Measurements from ENCODE around the gene LRRC43.
"Not testable (repeated sequence)": the region's sequence is repeated elsewhere in the genome, so short reads cannot be mapped to it uniquely, and the experiment has no call there.

LRRC43 gene

GRCh38 chr12:122166422-122167349 lies 16.2 kb upstream of the LRRC43 start:
- TF ChIP-seq, protein P1, sequence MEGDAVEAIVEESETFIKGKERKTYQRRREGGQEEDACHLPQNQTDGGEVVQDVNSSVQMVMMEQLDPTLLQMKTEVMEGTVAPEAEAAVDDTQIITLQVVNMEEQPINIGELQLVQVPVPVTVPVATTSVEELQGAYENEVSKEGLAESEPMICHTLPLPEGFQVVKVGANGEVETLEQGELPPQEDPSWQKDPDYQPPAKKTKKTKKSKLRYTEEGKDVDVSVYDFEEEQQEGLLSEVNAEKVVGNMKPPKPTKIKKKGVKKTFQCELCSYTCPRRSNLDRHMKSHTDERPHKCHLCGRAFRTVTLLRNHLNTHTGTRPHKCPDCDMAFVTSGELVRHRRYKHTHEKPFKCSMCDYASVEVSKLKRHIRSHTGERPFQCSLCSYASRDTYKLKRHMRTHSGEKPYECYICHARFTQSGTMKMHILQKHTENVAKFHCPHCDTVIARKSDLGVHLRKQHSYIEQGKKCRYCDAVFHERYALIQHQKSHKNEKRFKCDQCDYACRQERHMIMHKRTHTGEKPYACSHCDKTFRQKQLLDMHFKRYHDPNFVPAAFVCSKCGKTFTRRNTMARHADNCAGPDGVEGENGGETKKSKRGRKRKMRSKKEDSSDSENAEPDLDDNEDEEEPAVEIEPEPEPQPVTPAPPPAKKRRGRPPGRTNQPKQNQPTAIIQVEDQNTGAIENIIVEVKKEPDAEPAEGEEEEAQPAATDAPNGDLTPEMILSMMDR (IDR thresholded peaks at IDR 0.05; ENCODE audit: low read depth, low read length) = no peak
- DNase-seq (ENCODE audit: low read depth, low spot score) = no peak
- in situ Hi-C loops (cut with HindIII; ENCODE audit: low sequenced_read_pairs) = no loop called here
- H3K4me3 ChIP-seq (ENCODE audit: low read depth, low read length) = no peak overlapping the region

GRCh38 chr12:122167356-122167925 lies 15.5 kb upstream of the LRRC43 start:
- in situ Hi-C loops (cut with HindIII; ENCODE audit: low sequenced_read_pairs) = no loop called here
- TF ChIP-seq, protein P1 (IDR thresholded peaks at IDR 0.05; ENCODE audit: low read depth, low read length) = no peak
- no peak overlapping the region for H3K4me3 ChIP-seq (ENCODE audit: low read depth, low read length)
- no peak for DNase-seq (ENCODE audit: low read depth, low spot score)

DNA sequence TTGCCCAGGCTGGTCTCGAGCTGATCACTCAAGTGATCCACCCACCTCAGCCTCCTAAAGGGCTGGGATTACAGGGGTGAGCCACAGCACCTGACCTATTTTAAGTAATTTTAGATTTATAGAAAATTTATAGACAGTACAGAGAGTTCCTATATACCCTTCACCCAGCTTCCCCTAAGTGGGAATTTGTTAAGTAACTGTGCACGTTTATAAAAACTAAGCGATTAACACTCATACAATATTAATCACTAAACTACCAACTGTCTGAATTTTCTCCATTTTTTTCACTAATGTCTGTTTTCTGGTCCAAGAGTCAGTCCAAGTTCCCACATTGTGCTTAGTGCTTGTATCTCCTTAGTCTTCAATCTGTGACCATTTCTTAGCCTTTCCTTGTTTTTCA lies 14.4 kb upstream of the LRRC43 start:
- no peak for DNase-seq (ENCODE audit: low read depth, low spot score)
- TF ChIP-seq, protein P1 (IDR thresholded peaks at IDR 0.05; ENCODE audit: low read depth, low read length) = no peak
- H3K4me3 ChIP-seq (ENCODE audit: low read depth, low read length) = no peak overlapping the region
- in situ Hi-C loops (cut with HindIII; ENCODE audit: low sequenced_read_pairs) = no loop called here

GRCh38 chr12:122171399-122171798 lies 11.5 kb upstream of the LRRC43 start:
- DNase-seq (ENCODE audit: low read depth, low spot score) = no peak
- no peak overlapping the region for H3K4me3 ChIP-seq (ENCODE audit: low read depth, low read length)
- TF ChIP-seq, protein P1 (IDR thresholded peaks at IDR 0.05; ENCODE audit: low read depth, low read length) = no peak
- in situ Hi-C loops (cut with HindIII; ENCODE audit: low sequenced_read_pairs) = no loop called here

- in situ Hi-C loops (cut with HindIII; ENCODE audit: low sequenced_read_pairs) = no loop called here
- no peak overlapping the region for H3K4me3 ChIP-seq (ENCODE audit: low read depth, low read length)
- no peak for DNase-seq (ENCODE audit: low read depth, low spot score)
- TF ChIP-seq, protein P1 (IDR thresholded peaks at IDR 0.05; ENCODE audit: low read depth, low read length) = no peak
Measured at GRCh38 chr12:122172262-122172939, 10.5 kb upstream of the LRRC43 start.

- DNase-seq (ENCODE audit: low read depth, low spot score) = no peak
- TF ChIP-seq, protein P1 (IDR thresholded peaks at IDR 0.05; ENCODE audit: low read depth, low read length) = no peak
- H3K4me3 ChIP-seq (ENCODE audit: low read depth, low read length) = no peak within 1 kb of the TSS
- in situ Hi-C loops (cut with HindIII; ENCODE audit: low sequenced_read_pairs) = no loop called here
Measured at GRCh38 chr12:122174155-122174845, 8.6 kb upstream of the LRRC43 start, which contains the start of gene IL31. TSS of gene IL31 (minus strand) at chr12:122174221. CDS start at chr12:122174172, 49 bp downstream.

DNA sequence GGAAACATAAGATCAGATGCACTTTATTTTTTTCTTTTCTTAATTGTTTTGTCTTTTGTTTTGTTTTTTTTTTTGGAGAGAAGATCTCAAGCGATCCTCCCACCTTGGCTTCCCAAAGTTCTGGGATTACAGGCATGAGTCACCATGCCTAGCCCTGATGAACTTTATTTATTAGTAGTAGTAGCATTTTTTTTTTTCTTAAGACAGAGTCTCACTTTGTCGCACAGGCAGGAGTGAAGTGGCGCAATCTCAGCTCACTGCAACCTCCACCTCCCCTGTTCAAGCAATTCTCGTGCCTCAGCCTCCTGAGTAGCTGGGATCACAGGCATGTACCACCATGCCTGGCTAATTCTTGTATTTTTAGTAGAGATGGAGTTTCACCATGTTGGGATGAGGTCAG lies 6.5 kb upstream of the LRRC43 start:
- in situ Hi-C loops (cut with HindIII; ENCODE audit: low sequenced_read_pairs); H3K4me3 ChIP-seq (ENCODE audit: low read depth, low read length); DNase-seq (ENCODE audit: low read depth, low spot score): not testable (repeated sequence)
